Common myeloid progenitor, CD34-positive (primary cell): ENCODE data around the gene SLC6A17.

Experiments
- CTCF ChIA-PET: fragments of 350-600 bp; sonication (Branson Sonifier 250); formaldehyde crosslinking; loops from one replicate; lab custom pipeline; 2021; ENCODE audit warnings: antibody characterized with exemption; lab: Charles Lee
- POLR2A ChIA-PET: fragments of 350-600 bp; sonication (Branson Sonifier 250); formaldehyde crosslinking; loops from one replicate; lab custom pipeline; 2021; ENCODE audit warnings: antibody characterized with exemption; lab: Charles Lee
- DNase-seq, 3 donors: peaks; one replicate each; pipeline versions ENCODE4 v3.0.0 to v3.0.0-alpha.2; 2013
- H3K27ac ChIP-seq, 2 experiments: 1 replicate in 1 of 2; 2 replicates in 1 of 2; pipeline ENCODE4 v1.7.0; 2013; ENCODE audit warnings: inconsistent platforms in 2 of 2, low read length in 2 of 2, mild to moderate bottlenecking in 2 of 2, low read depth in 1 of 2, moderate library complexity in 1 of 2; ENCODE audit not compliant: severe bottlenecking in 2 of 2, insufficient read depth in 1 of 2, poor library complexity in 1 of 2
- H3K27me3 ChIP-seq, 5 experiments: replicated peaks in 2 of 5; 1 replicate in 3 of 5; 2 replicates in 2 of 5; pipeline versions ENCODE4 v1.6.1 to v1.7.0; 2013; ENCODE audit warnings: low read length in 4 of 5, mild to moderate bottlenecking in 2 of 5, moderate library complexity in 2 of 5, inconsistent platforms in 1 of 5; ENCODE audit not compliant: insufficient read depth in 5 of 5, control insufficient read depth in 4 of 5
- H3K36me3 ChIP-seq, 4 experiments: 1 replicate in 2 of 4; 2 replicates in 2 of 4; pipeline versions ENCODE4 v1.6.1 to v1.7.0; 2013; ENCODE audit warnings: low read length in 3 of 4, control low read depth in 1 of 4, mild to moderate bottlenecking in 1 of 4; ENCODE audit not compliant: control insufficient read depth in 4 of 4, insufficient read depth in 4 of 4
- H3K4me1 ChIP-seq, 4 experiments: 1 replicate in 3 of 4; 2 replicates in 1 of 4; pipeline versions ENCODE4 v1.6.1 to v1.7.1; 2013; ENCODE audit warnings: low read length in 3 of 4, mild to moderate bottlenecking in 3 of 4, control low read depth in 1 of 4, inconsistent platforms in 1 of 4, moderate library complexity in 1 of 4; ENCODE audit not compliant: control insufficient read depth in 4 of 4, insufficient read depth in 4 of 4; ENCODE audit errors: control extremely low read depth in 1 of 4
- H3K4me3 ChIP-seq, 7 experiments: 1 replicate in 4 of 7; 2 replicates in 3 of 7; pipeline versions ENCODE4 v1.5.1 to v1.7.0; 2013; ENCODE audit warnings: mild to moderate bottlenecking in 7 of 7, low read length in 6 of 7, moderate library complexity in 6 of 7, inconsistent platforms in 2 of 7, low read depth in 2 of 7, control low read depth in 1 of 7; ENCODE audit not compliant: insufficient read depth in 4 of 7, control insufficient read depth in 1 of 7; ENCODE audit errors: extremely low read depth in 1 of 7
- H3K9me3 ChIP-seq, 5 experiments: 1 replicate in 4 of 5; 2 replicates in 1 of 5; pipeline versions ENCODE4 v1.6.1 to v1.7.1; 2013; ENCODE audit warnings: low read length in 4 of 5, mild to moderate bottlenecking in 2 of 5, inconsistent platforms in 1 of 5, low read depth in 1 of 5, moderate library complexity in 1 of 5; ENCODE audit not compliant: control insufficient read depth in 4 of 5, insufficient read depth in 2 of 5; ENCODE audit errors: control extremely low read depth in 1 of 5
- WGBS: methylation state at CpG from one replicate; pipeline ENCODE4 v1.1.5; 2013; ENCODE audit not compliant: insufficient coverage; 5-methylcytosine and 5-hydroxymethylcytosine counted together

SLC6A17 gene

DNA sequence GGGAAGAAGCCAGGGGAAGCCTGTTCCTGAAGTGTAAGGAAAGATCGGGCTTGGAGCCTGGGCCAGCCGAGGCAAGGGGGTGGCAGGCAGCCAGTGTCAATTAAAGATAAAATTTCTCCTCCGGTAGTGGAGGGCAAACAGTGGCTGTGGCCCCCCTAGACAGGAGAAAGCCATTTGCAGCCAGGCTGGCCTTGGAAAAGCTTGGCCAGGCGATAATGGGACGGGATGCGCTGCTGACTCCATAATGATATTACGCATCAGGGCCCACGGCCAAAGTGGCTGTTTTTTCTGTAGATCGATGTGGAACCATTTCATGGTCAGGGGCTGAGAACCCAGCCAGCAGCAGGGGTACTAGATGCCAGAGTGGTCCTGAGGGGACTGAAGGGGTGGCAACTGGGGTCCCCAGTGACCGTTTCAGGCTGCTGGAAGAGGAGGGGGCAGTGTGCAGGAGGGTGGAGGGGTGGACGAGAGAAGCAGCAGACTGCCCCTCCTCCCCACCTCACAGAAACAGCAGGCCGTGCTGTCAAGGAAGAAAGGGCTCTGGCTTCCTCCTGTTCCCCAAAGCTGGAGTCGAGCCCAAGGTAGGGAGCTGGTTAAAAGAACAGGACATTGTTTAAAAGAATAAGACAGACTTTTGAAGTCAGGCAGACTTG is 85.0 kb downstream of the SLC6A17 start:
- peaks cover 0 to 8% (median 0%) of the 10 kb centered on the region in 4 experiments for H3K4me1 ChIP-seq
- POLR2A ChIA-PET = no interaction called here
- H3K27me3 ChIP-seq = no peaks in the 10 kb centered on the region
- H3K4me3 ChIP-seq = no peak overlapping the region
- CTCF ChIA-PET = interaction anchor here (1.9 kb wide), 1 partner anchor 10 kb away, joined by 5 read pairs; no protein-coding TSS in a partner anchor
- H3K9me3 ChIP-seq = no peaks in the 10 kb centered on the region
- no peak for DNase-seq
- H3K27ac ChIP-seq = no peak overlapping the region
- WGBS = 96% methylated on average over 10 of the region's 13 CpGs
- peaks cover 0 to 19% (median 4%) of the 10 kb centered on the region in 4 experiments for H3K36me3 ChIP-seq

GRCh38 chr1:110235834-110236682 is 85.8 kb downstream of the SLC6A17 start:
- ChIA-PET CTCF (interaction anchor here (1.9 kb wide), 1 partner anchor 9 kb away, joined by 5 read pairs; no protein-coding TSS in a partner anchor), POLR2A (no interaction called here)
- peaks cover 0 to 5% (median 0%) of the 10 kb centered on the region in 4 experiments for H3K4me1 ChIP-seq
- no peak overlapping the region for H3K4me3 ChIP-seq
- H3K36me3 ChIP-seq = peaks cover 0 to 17% (median 4%) of the 10 kb centered on the region in 4 experiments
- WGBS = 86% methylated on average over 6 of the region's 11 CpGs
- H3K27ac ChIP-seq = no peak overlapping the region
- DNase-seq = peak in 2 of 3 donors; percentile 54 to 56
- H3K9me3 ChIP-seq = no peaks in the 10 kb centered on the region
- no peaks in the 10 kb centered on the region for H3K27me3 ChIP-seq

- peaks cover 0 to 5% (median 1%) of the 10 kb centered on the region in 4 experiments for H3K36me3 ChIP-seq
- no peaks in the 10 kb centered on the region for H3K27me3 ChIP-seq
- ChIA-PET POLR2A (interaction anchor here (0.6 kb wide), 1 partner anchor 125 kb away, joined by 5 read pairs; no protein-coding TSS in a partner anchor), CTCF (no interaction called here)
- H3K9me3 ChIP-seq = no peaks in the 10 kb centered on the region
- WGBS = 91% methylated on average over 11 of the region's 13 CpGs
- peaks cover 0 to 5% (median 0%) of the 10 kb centered on the region in 4 experiments for H3K4me1 ChIP-seq
- H3K27ac ChIP-seq = no peak overlapping the region
- DNase-seq = peak; percentile 5 to 15 (median 11)
- no peak overlapping the region for H3K4me3 ChIP-seq
Observed at GRCh38 chr1:110237386-110238152, 87.3 kb downstream of the SLC6A17 start.

DNA sequence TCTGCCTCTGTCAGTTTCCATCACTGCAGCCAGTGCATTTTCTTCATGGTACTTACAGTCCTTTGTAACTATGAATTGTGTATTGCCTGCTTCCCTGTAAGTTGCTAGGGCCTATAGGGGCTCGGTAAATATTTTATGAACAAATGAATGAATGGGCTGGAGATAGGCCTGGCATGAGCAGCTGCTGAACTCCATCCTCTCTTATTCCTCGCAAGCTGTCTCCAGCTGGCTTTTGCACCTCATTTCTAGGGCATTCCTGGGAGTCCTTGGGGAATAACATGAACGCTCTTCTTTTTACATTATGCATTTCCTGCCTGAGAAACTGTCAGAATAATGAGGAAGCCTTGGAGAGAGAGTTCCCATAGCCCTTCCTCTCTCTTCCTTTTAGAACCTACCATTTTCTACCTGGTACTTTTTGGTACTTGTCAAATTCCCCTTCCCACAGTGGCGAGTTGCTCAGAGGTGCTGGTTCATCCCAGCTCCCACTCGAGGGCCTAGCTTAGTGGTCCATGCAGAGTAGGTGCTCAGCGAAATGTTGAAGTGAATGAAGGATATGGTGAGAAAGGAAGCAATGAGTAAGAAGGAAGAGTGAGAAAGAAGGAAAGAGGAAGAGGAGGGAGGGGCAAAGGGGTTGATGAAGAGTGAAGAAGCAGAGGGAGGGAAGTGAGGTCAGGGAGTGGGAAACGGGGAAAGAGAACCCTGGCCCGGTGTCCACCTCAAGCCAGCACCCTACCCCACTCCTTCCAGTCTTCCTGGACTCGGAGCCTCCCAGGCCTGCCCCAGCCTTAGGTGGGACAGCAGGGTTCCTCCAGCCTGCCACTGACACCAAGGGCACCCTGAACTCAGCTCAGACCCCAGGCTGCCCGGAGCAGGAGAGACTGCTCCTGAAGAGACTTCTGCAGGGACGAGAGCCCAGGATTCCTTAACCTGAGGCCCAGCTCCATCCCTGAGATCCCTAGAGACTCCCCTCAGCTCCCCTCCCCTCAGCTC is 89.4 kb downstream of the SLC6A17 start:
- WGBS = 90% methylated on average over 8 of the region's 11 CpGs
- no peak for DNase-seq
- Histone ChIP-seq H3K4me1 (peaks cover 4 to 20% (median 12%) of the 10 kb centered on the region in 4 experiments), H3K9me3 (no peaks in the 10 kb centered on the region), H3K4me3 (no peak overlapping the region), H3K27me3 (no peaks in the 10 kb centered on the region), H3K36me3 (no peaks in the 10 kb centered on the region), H3K27ac (no peak overlapping the region)
- ChIA-PET POLR2A (no interaction called here), CTCF (interaction anchor here (1.3 to 1.6 kb wide), 2 partner anchors 15 to 30 kb away, joined by 3 to 4 read pairs; partner anchors contain the start of gene KCNC4)

DNA sequence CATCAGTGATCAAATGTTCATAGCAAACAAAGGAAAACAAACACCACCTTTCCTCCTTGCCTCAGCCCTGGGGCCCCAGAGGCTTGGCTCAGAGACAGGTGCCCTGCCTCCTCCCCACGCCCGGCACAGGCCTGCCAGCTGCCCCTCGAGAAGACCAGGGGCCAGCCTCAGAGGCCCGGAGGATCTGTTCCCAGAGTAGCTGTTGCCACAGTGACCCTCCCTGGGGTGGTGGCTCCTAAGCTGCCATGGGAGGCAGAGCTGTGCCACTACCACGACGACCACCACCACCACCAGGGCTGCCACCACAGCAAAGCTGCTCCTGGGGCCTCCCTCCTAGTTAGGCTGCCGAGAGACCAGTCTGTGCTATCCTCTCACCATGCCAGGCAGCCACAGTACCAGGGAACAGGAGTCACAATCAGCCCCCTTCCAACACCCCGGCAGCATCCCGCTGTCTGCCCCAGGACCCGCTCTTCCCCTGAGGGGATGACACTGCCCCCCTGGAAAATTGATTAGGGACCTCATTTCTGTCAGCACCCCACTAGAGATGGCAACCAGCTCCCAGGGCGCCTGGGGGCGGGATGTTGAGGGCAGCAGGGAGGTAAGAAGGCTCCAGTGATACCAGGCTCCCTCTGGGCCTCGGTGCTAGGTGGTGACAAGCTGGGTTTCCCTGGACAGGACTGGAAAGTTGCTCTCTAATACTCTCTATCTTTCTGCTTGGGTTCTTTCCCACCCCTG is 90.3 kb downstream of the SLC6A17 start:
- CTCF ChIA-PET = interaction anchor here (1.2 to 1.3 kb wide), 2 partner anchors 21 to 31 kb away, joined by 3 read pairs; partner anchors contain the start of gene KCNC4
- no peak for DNase-seq
- Histone ChIP-seq H3K27ac (no peak overlapping the region), H3K4me1 (peaks cover 4 to 16% (median 12%) of the 10 kb centered on the region in 4 experiments), H3K36me3 (no peaks in the 10 kb centered on the region), H3K4me3 (no peak overlapping the region), H3K27me3 (no peaks in the 10 kb centered on the region), H3K9me3 (no peaks in the 10 kb centered on the region)
- WGBS = 95% methylated on average over 11 of the region's 13 CpGs
- POLR2A ChIA-PET = no interaction called here
